ENCODE data around the gene GORAB. TPM values are rescaled to one million over a fixed set of nuclear protein-coding genes. Genes with fewer than 3 reads are reported as not detected.

The GORAB gene
- total and polyA plus RNA-seq, 9 of the 15 experiments (the other 6 are each of a cell fraction or from before 2014, with no cell fraction given): 4.4 to 12.9 (median 8.9) TPM

GRCh38 chr1:170531758-170532657 is at the start of gene GORAB (continued):
- TF ChIP-seq MAX (CRISPR knock-in tag; IDR thresholded peaks at IDR 0.05) (no peak; the same call in 1 of the 2 replicates), CREB5 (CRISPR knock-in tag; IDR thresholded peaks at IDR 0.05) (peak; percentile 34; the same call in 1 of the 2 replicates), MCM7 (IDR thresholded peaks at IDR 0.05) (0 out of 4 replicates have a peak, but pooled peaks of 1 of the 2 experiments have one; percentile 6), BMI1 (IDR thresholded peaks at IDR 0.05; ENCODE audit: low read length) (no peak), WHSC1 (IDR thresholded peaks at IDR 0.05; ENCODE audit: low read length) (no peak), RHOXF2B (CRISPR knock-in tag; conservative IDR thresholded peaks at IDR 0.05) (no peak), ZBTB5 (IDR thresholded peaks at IDR 0.05) (no peak), RBFOX2 (IDR thresholded peaks at IDR 0.05; ENCODE audit: low read depth, low read length) (peak; percentile 93), NELFE (IDR thresholded peaks at IDR 0.05; ENCODE audit: insufficient read depth, insufficient read length) (no peak), SNRNP70 (optimal IDR thresholded peaks at IDR 0.05; ENCODE audit: low read depth, low read length) (no peak), MITF (IDR thresholded peaks at IDR 0.05) (no peak), ZNF217 (CRISPR knock-in tag; IDR thresholded peaks at IDR 0.05) (no peak), PRPF4 (IDR thresholded peaks at IDR 0.05; ENCODE audit: insufficient read depth, low read depth, low read length, poor library complexity, severe bottlenecking) (no peak), ZNF282 (CRISPR knock-in tag; IDR thresholded peaks at IDR 0.05) (no peak), ZBTB11 (CRISPR knock-in tag; IDR thresholded peaks at IDR 0.05) (peak in 1 of 3 experiments; percentile 47; a peak in 2 of 6 replicates), ELK3 (CRISPR knock-in tag; IDR thresholded peaks at IDR 0.05) (no peak)

All from K562 (cell line).